HFFc6 (cell line): ENCODE data around the gene FAM13A. TPM values are rescaled to one million over a fixed set of nuclear protein-coding genes. Genes with fewer than 3 reads are reported as not detected.
A peak's percentile ranks its signal among the peaks of the same experiment; 100 is the strongest.

Source experiments
- DNase-seq: peaks from one replicate; pipeline ENCODE4 v3.0.0-alpha.2; 2018
- H3K27ac Mint-ChIP-seq: 2 replicates; pipeline ENCODE4 v1.8.0; 2020; ENCODE audit warnings: mild to moderate bottlenecking, mixed read lengths
- H3K27me3 Mint-ChIP-seq: 2 replicates; pipeline ENCODE4 v1.8.0; 2021; ENCODE audit warnings: mild to moderate bottlenecking, moderate library complexity, mixed read lengths; ENCODE audit not compliant: insufficient read depth
- H3K36me3 Mint-ChIP-seq: 2 replicates; pipeline ENCODE4 v1.8.0; 2021; ENCODE audit warnings: low read depth, mixed read lengths
- H3K4me1 Mint-ChIP-seq: 2 replicates; pipeline ENCODE4 v1.8.0; 2020; ENCODE audit warnings: low read depth, mixed read lengths
- H3K4me3 Mint-ChIP-seq: 2 replicates; pipeline ENCODE4 v1.8.0; 2020; ENCODE audit warnings: mild to moderate bottlenecking, moderate library complexity, mixed read lengths
- H3K9me3 Mint-ChIP-seq: 2 replicates; pipeline ENCODE4 v1.8.0; 2020; ENCODE audit warnings: mild to moderate bottlenecking, mixed read lengths
- long read RNA-seq: library from polyadenylated mRNA; unstranded; transcript quantifications from one replicate; pipeline ENCODE4 v2.0.0, GENCODE V29; 2019
- total RNA-seq, 6 experiments: library from RNA; stranded (reverse); fragmentation: NEBNext Ultra II Directional; extraction: Animal tissue kit (Norgen Biotek cat#: 25700); gene quantifications; 2 replicates in 1 of 6; 3 replicates in 5 of 6; pipeline ENCODE4 v1.2.3, GENCODE V29; 2021
- TF ChIP-seq, protein P1 (sequence below): fragments of 200-600 bp; sonication (generic); IDR thresholded peaks from 2 replicates; pipeline ENCODE4 v1.5.0; 2021; ENCODE audit warnings: antibody characterized with exemption, mild to moderate bottlenecking

Gene FAM13A
- total RNA-seq: 10 to 100 TPM in 2 of 6 experiments, 1 to 10 TPM in 4; 8.0 to 11.2 (median 9.7) TPM
- long read RNA-seq, partial matches to known transcripts: 12 of 22 reads
- long read RNA-seq, other reads (novel, unspliced or antisense): 9 of 22 reads

- H3K36me3 Mint-ChIP-seq: peaks cover 5% of the 10 kb centered on the region; the same call in 1 of the 2 replicates
- peak within 1 kb of the TSS; percentile 92 for H3K4me3 Mint-ChIP-seq
- peak within 1 kb of the TSS; percentile 87 for H3K27ac Mint-ChIP-seq
- TF ChIP-seq, protein P1, sequence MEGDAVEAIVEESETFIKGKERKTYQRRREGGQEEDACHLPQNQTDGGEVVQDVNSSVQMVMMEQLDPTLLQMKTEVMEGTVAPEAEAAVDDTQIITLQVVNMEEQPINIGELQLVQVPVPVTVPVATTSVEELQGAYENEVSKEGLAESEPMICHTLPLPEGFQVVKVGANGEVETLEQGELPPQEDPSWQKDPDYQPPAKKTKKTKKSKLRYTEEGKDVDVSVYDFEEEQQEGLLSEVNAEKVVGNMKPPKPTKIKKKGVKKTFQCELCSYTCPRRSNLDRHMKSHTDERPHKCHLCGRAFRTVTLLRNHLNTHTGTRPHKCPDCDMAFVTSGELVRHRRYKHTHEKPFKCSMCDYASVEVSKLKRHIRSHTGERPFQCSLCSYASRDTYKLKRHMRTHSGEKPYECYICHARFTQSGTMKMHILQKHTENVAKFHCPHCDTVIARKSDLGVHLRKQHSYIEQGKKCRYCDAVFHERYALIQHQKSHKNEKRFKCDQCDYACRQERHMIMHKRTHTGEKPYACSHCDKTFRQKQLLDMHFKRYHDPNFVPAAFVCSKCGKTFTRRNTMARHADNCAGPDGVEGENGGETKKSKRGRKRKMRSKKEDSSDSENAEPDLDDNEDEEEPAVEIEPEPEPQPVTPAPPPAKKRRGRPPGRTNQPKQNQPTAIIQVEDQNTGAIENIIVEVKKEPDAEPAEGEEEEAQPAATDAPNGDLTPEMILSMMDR: no peak
- H3K9me3 Mint-ChIP-seq: no peaks in the 10 kb centered on the region; the same call in 1 of the 2 replicates
- H3K27me3 Mint-ChIP-seq: peaks cover 2% of the 10 kb centered on the region; the same call in 1 of the 2 replicates
- peaks cover 46% of the 10 kb centered on the region for H3K4me1 Mint-ChIP-seq
- DNase-seq: peak; percentile 83
Observed at GRCh38 chr4:89056953-89057398, at the start of gene FAM13A. Gene FAM13A (minus strand): TSS chr4:89057185. CDS start chr4:89056964, 221 bp downstream.

- Mint-ChIP-seq H3K4me3 (no peak overlapping the region), H3K27ac (no peak overlapping the region), H3K27me3 (peaks cover 34% of the 10 kb centered on the region), H3K36me3 (0 out of 2 replicates have a peak, but pooled peaks cover 4% of the 10 kb centered on the region), H3K4me1 (peaks cover 11% of the 10 kb centered on the region), H3K9me3 (no peaks in the 10 kb centered on the region)
- TF ChIP-seq, protein P1: no peak
- no peak for DNase-seq
Observed at GRCh38 chr4:89105726-89106125, 48.7 kb upstream of the FAM13A start.

GRCh38 chr4:89101256-89102161, 44.5 kb upstream of the FAM13A start:
- Mint-ChIP-seq H3K27me3 (peaks cover 23% of the 10 kb centered on the region), H3K27ac (no peak overlapping the region), H3K36me3 (no peaks in the 10 kb centered on the region), H3K4me3 (no peak overlapping the region), H3K9me3 (no peaks in the 10 kb centered on the region), H3K4me1 (no peaks in the 10 kb centered on the region)
- DNase-seq: no peak
- TF ChIP-seq, protein P1: no peak

DNA sequence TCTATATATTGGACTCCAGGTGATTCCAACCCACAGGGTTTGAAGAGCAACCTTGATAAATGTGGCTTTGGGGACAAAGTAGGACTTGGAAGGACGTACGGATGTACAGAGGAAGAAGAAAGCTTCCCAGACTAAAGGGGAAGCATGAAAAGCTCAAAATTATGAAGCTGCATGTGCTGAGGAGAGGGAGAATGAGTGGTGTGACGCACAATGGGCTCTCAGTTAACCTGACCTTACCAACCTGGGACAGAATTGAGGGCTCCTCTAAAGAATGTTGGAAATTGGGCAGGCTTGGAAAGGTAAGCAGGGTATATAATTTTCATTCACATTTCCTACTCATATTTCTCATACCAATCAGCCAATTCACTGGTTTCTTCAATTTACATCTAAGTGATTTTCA, 43.9 kb upstream of the FAM13A start:
- Mint-ChIP-seq H3K4me1 (no peaks in the 10 kb centered on the region), H3K27ac (no peak overlapping the region), H3K36me3 (no peaks in the 10 kb centered on the region), H3K4me3 (no peak overlapping the region), H3K27me3 (peaks cover 21% of the 10 kb centered on the region), H3K9me3 (no peaks in the 10 kb centered on the region)
- TF ChIP-seq, protein P1: no peak
- DNase-seq: no peak

DNA sequence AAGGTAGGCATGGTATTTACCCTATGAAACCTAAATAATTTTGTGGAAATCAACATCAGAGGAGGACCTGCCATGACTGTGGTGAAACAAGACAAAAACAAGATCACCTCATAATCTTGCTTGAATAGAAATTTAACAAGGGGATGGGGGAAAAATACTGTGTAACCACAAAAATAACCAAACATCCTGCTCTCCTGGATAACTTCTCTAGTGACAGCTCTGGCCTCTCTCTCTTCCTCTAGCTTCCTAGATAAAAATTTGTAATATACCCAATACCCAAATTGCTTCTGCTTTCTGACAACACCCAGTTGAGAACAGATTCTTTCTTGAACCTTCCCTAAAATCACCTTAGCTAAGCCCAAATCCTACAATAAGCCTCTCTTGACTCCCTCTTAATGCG, 42.5 kb upstream of the FAM13A start:
- H3K27ac Mint-ChIP-seq: no peak overlapping the region
- DNase-seq: no peak
- no peaks in the 10 kb centered on the region for H3K4me1 Mint-ChIP-seq
- H3K4me3 Mint-ChIP-seq: no peak overlapping the region
- no peaks in the 10 kb centered on the region for H3K36me3 Mint-ChIP-seq
- peaks cover 13% of the 10 kb centered on the region for H3K27me3 Mint-ChIP-seq
- TF ChIP-seq, protein P1: no peak
- no peaks in the 10 kb centered on the region for H3K9me3 Mint-ChIP-seq
